HepG2 (cell line): ENCODE results near the gene ZCCHC8. TPM values are rescaled to one million over a fixed set of nuclear protein-coding genes. Genes with fewer than 3 reads are reported as not detected.

Source experiments
- FOXK1 ChIP-seq: sonication (generic); formaldehyde crosslinking; IDR thresholded peaks from 2 replicates; pipeline ENCODE4 v1.4.0; 2020; ENCODE audit warnings: low read depth, missing genetic modification reagents, borderline replicate concordance
- GFI1 ChIP-seq: sonication (generic); formaldehyde crosslinking; IDR thresholded peaks from 2 replicates; pipeline ENCODE4 v1.5.0; 2020; ENCODE audit warnings: missing genetic modification reagents, mild to moderate bottlenecking, borderline replicate concordance
- GTF3A ChIP-seq: sonication (generic); formaldehyde crosslinking; conservative IDR thresholded peaks from 2 replicates; pipeline ENCODE4 v1.4.0; 2020; ENCODE audit warnings: mild to moderate bottlenecking, missing genetic modification reagents
- HNRNPLL ChIP-seq: fragments of 200-400 bp; formaldehyde crosslinking; IDR thresholded peaks from 2 replicates; pipeline ENCODE4 v1.6.1; 2017; ENCODE audit warnings: mild to moderate bottlenecking, low read depth, low read length; ENCODE audit not compliant: poor library complexity, severe bottlenecking
- HOXA9 ChIP-seq: sonication (generic); formaldehyde crosslinking; IDR thresholded peaks from 2 replicates; pipeline ENCODE4 v1.8.1; 2022; ENCODE audit warnings: missing genetic modification reagents, mild to moderate bottlenecking, moderate library complexity, borderline replicate concordance
- ISX ChIP-seq: sonication (generic); formaldehyde crosslinking; conservative IDR thresholded peaks from 2 replicates; pipeline ENCODE4 v1.5.0; 2020; ENCODE audit warnings: missing genetic modification reagents
- PRMT3 ChIP-seq: sonication (generic); formaldehyde crosslinking; IDR thresholded peaks from 2 replicates; pipeline ENCODE4 v1.8.1; 2022; ENCODE audit warnings: low read depth, mild to moderate bottlenecking, moderate library complexity, missing genetic modification reagents, borderline replicate concordance
- RAD21 ChIP-seq: fragments of 450-650 bp; formaldehyde crosslinking; IDR thresholded peaks from 2 replicates; pipeline ENCODE4 v1.5.0; 2020; ENCODE audit warnings: mild to moderate bottlenecking
- SCMH1 ChIP-seq: sonication (generic); formaldehyde crosslinking; IDR thresholded peaks from 2 replicates; pipeline ENCODE4 v1.9.0; 2021; ENCODE audit warnings: missing genetic modification reagents, mild to moderate bottlenecking, borderline replicate concordance
- THAP11 ChIP-seq: IDR thresholded peaks from 2 replicates; pipeline ENCODE4 v1.6.1; 2016; ENCODE audit warnings: missing biosample characterization, missing genetic modification reagents
- TP53 ChIP-seq: sonication (generic); formaldehyde crosslinking; conservative IDR thresholded peaks from 2 replicates; pipeline ENCODE4 v1.4.0; 2020; ENCODE audit warnings: missing genetic modification reagents
- ZNF3 ChIP-seq: IDR thresholded peaks from 2 replicates; pipeline ENCODE4 v1.7.0; 2017; ENCODE audit warnings: inconsistent platforms
- ZNF337 ChIP-seq: sonication (generic); formaldehyde crosslinking; IDR thresholded peaks from 2 replicates; pipeline ENCODE4 v1.5.1; 2020; ENCODE audit warnings: missing genetic modification reagents, low read depth, mild to moderate bottlenecking, borderline replicate concordance
- ZNF547 ChIP-seq: sonication (generic); formaldehyde crosslinking; IDR thresholded peaks from 2 replicates; pipeline ENCODE4 v1.5.1; 2020; ENCODE audit warnings: mild to moderate bottlenecking, missing genetic modification reagents
- ZNF556 ChIP-seq: sonication (generic); formaldehyde crosslinking; IDR thresholded peaks from 2 replicates; pipeline ENCODE4 v1.4.0; 2020; ENCODE audit warnings: mild to moderate bottlenecking, missing genetic modification reagents, borderline replicate concordance
- ZNF563 ChIP-seq: sonication (generic); formaldehyde crosslinking; IDR thresholded peaks from 2 replicates; pipeline ENCODE4 v1.8.0; 2022; ENCODE audit warnings: mild to moderate bottlenecking, moderate library complexity, missing genetic modification reagents
- polyA plus RNA-seq, 8 experiments: library from polyadenylated mRNA; depleted of rRNA in 3 of 8; stranded (reverse) in 7 of 8; unstranded in 1 of 8; fragments of >200 nt; fragmentation: Illumina TruSeq in 4 of 8; extraction: Trizol in 4 of 8; gene quantifications; 2 replicates each; pipeline versions ENCODE4 v1.2.1 to v1.2.3, GENCODE V29; 2011 to 2016; ENCODE audit warnings: low read depth in 4 of 8, missing spikeins in 1 of 8, mixed read lengths in 1 of 8; ENCODE audit not compliant: insufficient read depth in 1 of 8
- total RNA-seq, 5 experiments: library from RNA; depleted of rRNA; stranded (reverse); fragments of >200 nt; fragmentation: Illumina TruSeq; extraction: Trizol; gene quantifications; 2 replicates each; pipeline ENCODE4 v1.2.3, GENCODE V29; 2016; ENCODE audit warnings: low read depth in 1 of 5
- TF ChIP-seq, protein P1 (sequence below): sonication (generic); formaldehyde crosslinking; IDR thresholded peaks from 2 replicates; pipeline ENCODE4 v1.4.0; 2020; ENCODE audit warnings: missing genetic modification reagents
- TF ChIP-seq, protein P2 (sequence below): sonication (generic); formaldehyde crosslinking; IDR thresholded peaks from 2 replicates; pipeline ENCODE4 v1.5.0; 2020; ENCODE audit warnings: mild to moderate bottlenecking, missing genetic modification reagents, borderline replicate concordance
- TF ChIP-seq, protein P3 (sequence below): sonication (generic); formaldehyde crosslinking; IDR thresholded peaks from 2 replicates; pipeline ENCODE4 v1.8.1; 2023; ENCODE audit warnings: mild to moderate bottlenecking, missing genetic modification reagents, borderline replicate concordance

ZCCHC8 gene
- total and polyA plus RNA-seq, 2 of the 13 experiments (the other 11 are each of a cell fraction or from before 2014, with no cell fraction given), result 18.6 to 20.9 TPM

DNA sequence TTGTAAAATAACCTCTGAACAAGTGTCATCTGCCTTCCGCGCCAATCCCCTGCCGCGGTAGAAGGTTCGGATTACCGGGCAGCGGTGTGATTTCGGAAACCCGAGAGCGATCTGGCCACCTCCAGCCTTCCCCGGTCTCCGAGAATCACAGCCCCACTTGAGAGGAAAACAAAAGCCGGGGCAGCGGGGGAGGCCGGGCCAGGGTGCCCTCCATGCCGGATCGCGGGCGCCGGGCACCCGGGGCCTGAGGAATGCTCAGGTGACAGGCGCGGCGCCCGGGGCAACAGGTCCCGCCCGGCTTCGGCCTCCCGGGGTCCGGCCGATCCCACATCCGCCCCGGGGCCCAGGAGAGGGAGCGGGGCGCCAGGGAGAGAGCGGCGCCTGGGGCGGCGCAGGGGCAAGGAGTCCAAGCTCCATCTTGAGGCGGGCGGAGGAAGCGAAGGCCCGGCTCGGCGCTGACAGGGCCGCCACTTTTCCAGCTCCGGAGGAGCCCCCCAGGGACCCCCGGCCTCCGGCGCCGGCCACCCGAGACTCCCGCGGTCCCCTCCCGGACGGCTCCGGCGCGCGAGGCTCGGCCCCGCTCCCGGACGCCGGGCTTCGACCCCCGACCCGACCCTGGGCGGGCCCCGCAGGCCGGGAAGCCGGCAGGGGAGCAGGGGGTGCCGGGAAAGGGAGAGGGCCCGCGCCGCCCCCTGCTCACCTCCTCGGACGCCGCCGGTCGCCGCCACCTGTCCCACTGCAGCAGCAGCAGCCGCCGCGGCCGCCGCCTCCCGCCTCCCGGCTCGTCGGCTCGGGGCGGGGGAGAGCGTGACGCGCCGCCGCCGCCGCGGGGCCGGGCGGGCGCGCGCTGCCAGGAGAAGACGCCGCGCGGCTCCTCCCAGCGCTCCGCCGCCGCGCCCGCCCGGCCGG lies 78.7 kb downstream of the ZCCHC8 start, which contains the start of gene CLIP1 (continued):
- TF ChIP-seq GTF3A (CRISPR knock-in tag) (no peak), SCMH1 (CRISPR knock-in tag) (no peak), HOXA9 (CRISPR knock-in tag) (no peak), ZNF563 (CRISPR knock-in tag) (peak; percentile 46; the same call in 1 of the 2 replicates), ZNF547 (CRISPR knock-in tag) (no peak; the same call in 1 of the 2 replicates), THAP11 (CRISPR knock-in tag) (peak; percentile 43), FOXK1 (CRISPR knock-in tag) (no peak), ISX (CRISPR knock-in tag) (no peak), HNRNPLL (peak; percentile 12), TP53 (no peak), ZNF3 (no peak), RAD21 (CRISPR knock-in tag) (peak; percentile 53; the same call in 1 of the 2 replicates), GFI1 (CRISPR knock-in tag) (no peak), ZNF556 (no peak), ZNF337 (no peak), PRMT3 (CRISPR knock-in tag) (peak; percentile 21; the same call in 1 of the 2 replicates)
- TF ChIP-seq, protein P1, sequence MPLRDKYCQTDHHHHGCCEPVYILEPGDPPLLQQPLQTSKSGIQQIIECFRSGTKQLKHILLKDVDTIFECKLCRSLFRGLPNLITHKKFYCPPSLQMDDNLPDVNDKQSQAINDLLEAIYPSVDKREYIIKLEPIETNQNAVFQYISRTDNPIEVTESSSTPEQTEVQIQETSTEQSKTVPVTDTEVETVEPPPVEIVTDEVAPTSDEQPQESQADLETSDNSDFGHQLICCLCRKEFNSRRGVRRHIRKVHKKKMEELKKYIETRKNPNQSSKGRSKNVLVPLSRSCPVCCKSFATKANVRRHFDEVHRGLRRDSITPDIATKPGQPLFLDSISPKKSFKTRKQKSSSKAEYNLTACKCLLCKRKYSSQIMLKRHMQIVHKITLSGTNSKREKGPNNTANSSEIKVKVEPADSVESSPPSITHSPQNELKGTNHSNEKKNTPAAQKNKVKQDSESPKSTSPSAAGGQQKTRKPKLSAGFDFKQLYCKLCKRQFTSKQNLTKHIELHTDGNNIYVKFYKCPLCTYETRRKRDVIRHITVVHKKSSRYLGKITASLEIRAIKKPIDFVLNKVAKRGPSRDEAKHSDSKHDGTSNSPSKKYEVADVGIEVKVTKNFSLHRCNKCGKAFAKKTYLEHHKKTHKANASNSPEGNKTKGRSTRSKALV (CRISPR knock-in tag), result no peak
- TF ChIP-seq, protein P2, sequence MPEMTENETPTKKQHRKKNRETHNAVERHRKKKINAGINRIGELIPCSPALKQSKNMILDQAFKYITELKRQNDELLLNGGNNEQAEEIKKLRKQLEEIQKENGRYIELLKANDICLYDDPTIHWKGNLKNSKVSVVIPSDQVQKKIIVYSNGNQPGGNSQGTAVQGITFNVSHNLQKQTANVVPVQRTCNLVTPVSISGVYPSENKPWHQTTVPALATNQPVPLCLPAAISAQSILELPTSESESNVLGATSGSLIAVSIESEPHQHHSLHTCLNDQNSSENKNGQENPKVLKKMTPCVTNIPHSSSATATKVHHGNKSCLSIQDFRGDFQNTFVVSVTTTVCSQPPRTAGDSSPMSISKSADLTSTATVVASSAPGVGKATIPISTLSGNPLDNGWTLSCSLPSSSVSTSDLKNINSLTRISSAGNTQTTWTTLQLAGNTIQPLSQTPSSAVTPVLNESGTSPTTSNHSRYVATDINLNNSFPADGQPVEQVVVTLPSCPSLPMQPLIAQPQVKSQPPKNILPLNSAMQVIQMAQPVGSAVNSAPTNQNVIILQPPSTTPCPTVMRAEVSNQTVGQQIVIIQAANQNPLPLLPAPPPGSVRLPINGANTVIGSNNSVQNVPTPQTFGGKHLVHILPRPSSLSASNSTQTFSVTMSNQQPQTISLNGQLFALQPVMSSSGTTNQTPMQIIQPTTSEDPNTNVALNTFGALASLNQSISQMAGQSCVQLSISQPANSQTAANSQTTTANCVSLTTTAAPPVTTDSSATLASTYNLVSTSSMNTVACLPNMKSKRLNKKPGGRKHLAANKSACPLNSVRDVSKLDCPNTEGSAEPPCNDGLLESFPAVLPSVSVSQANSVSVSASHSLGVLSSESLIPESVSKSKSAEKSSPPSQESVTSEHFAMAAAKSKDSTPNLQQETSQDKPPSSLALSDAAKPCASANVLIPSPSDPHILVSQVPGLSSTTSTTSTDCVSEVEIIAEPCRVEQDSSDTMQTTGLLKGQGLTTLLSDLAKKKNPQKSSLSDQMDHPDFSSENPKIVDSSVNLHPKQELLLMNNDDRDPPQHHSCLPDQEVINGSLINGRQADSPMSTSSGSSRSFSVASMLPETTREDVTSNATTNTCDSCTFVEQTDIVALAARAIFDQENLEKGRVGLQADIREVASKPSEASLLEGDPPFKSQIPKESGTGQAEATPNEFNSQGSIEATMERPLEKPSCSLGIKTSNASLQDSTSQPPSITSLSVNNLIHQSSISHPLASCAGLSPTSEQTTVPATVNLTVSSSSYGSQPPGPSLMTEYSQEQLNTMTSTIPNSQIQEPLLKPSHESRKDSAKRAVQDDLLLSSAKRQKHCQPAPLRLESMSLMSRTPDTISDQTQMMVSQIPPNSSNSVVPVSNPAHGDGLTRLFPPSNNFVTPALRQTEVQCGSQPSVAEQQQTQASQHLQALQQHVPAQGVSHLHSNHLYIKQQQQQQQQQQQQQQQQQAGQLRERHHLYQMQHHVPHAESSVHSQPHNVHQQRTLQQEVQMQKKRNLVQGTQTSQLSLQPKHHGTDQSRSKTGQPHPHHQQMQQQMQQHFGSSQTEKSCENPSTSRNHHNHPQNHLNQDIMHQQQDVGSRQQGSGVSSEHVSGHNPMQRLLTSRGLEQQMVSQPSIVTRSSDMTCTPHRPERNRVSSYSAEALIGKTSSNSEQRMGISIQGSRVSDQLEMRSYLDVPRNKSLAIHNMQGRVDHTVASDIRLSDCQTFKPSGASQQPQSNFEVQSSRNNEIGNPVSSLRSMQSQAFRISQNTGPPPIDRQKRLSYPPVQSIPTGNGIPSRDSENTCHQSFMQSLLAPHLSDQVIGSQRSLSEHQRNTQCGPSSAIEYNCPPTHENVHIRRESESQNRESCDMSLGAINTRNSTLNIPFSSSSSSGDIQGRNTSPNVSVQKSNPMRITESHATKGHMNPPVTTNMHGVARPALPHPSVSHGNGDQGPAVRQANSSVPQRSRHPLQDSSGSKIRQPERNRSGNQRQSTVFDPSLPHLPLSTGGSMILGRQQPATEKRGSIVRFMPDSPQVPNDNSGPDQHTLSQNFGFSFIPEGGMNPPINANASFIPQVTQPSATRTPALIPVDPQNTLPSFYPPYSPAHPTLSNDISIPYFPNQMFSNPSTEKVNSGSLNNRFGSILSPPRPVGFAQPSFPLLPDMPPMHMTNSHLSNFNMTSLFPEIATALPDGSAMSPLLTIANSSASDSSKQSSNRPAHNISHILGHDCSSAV (CRISPR knock-in tag), result no peak
- TF ChIP-seq, protein P3, sequence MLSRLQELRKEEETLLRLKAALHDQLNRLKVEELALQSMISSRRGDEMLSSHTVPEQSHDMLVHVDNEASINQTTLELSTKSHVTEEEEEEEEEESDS (CRISPR knock-in tag), result no peak
